ENCODE data around the gene GCSAM. TPM values are rescaled to one million over a fixed set of nuclear protein-coding genes. Genes with fewer than 3 reads are reported as not detected.

Gene GCSAM
- total RNA-seq, 4 donors from 2014 or later = 0.40 to 5.8 TPM; not detected in 2

DNA sequence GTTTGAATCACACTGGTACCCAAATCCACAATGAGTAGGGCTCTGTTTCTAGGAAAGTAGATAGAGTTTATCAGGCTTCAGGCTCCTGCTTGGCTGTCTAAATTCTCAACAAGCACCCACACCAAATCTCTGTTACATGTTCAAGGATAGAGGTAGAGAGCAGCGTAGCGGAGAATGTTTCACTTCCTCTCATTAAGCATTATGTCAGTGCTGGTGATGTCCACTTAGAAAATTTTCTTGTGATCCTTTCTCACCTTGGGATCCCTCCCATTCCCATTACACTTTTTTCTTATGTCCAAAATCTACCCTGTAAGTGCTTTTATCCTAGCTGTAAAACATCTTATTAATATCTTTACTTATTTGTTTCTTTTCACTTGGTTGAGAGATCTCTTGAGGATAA is 34.7 kb upstream of the GCSAM start:
- no peaks in the 10 kb centered on the region for H3K9me3 ChIP-seq
- TF ChIP-seq CTCF (IDR thresholded peaks at IDR 0.05) = no peak
- TF ChIP-seq POLR2A (IDR thresholded peaks at IDR 0.05) = no peak
- no peak overlapping the region for H3K27ac ChIP-seq
- no peaks in the 10 kb centered on the region for H3K4me1 ChIP-seq
- no peak for DNase-seq
- H3K27me3 ChIP-seq = no peaks in the 10 kb centered on the region
- no peaks in the 10 kb centered on the region for H3K36me3 ChIP-seq
- H3K4me3 ChIP-seq = no peak overlapping the region

DNA sequence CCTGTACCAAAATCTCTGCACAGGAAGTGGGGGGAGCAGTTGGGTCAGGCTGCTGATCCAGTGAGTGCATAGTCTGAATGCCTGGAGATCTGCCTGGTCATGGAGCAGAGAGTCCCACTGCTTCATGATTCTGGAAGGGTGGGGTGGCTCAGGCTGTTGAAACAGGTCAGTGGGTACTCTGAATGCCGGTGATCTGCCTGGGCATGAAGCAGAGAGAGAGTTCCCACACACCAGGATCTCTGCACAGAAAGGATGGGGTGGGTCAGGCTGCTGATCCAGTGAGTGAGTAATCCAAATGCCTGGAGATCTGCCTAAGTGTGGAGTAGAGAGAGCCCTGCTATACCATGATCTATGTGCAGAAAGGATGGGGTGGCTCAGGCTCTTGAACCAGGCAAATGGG is 16.1 kb upstream of the GCSAM start:
- no peak overlapping the region for H3K4me3 ChIP-seq

GRCh38 chr3:112143689-112144088 is 10.6 kb upstream of the GCSAM start:
- Histone ChIP-seq H3K9me3 (no peaks in the 10 kb centered on the region), H3K4me1 (no peaks in the 10 kb centered on the region)
- TF ChIP-seq CTCF (IDR thresholded peaks at IDR 0.05) = no peak
- TF ChIP-seq POLR2A (IDR thresholded peaks at IDR 0.05) = no peak

More for the DNA sequence above, 16.1 kb upstream of the GCSAM start:
- no peak for DNase-seq
- H3K27ac ChIP-seq = no peak overlapping the region
- no peaks in the 10 kb centered on the region for H3K27me3 ChIP-seq
- TF ChIP-seq CTCF (IDR thresholded peaks at IDR 0.05) = no peak
- no peak for TF ChIP-seq POLR2A (IDR thresholded peaks at IDR 0.05)
- peaks cover 0 to 6% (median 0%) of the 10 kb centered on the region in 4 donors for H3K9me3 ChIP-seq
- no peaks in the 10 kb centered on the region for H3K36me3 ChIP-seq
- no peaks in the 10 kb centered on the region for H3K4me1 ChIP-seq

GRCh38 chr3:112143251-112143650 is 10.2 kb upstream of the GCSAM start:
- no peaks in the 10 kb centered on the region for H3K27me3 ChIP-seq
- H3K27ac ChIP-seq = no peak overlapping the region
- H3K4me1 ChIP-seq = no peaks in the 10 kb centered on the region
- no peak overlapping the region for H3K4me3 ChIP-seq
- H3K9me3 ChIP-seq = no peaks in the 10 kb centered on the region
- no peak for DNase-seq
- TF ChIP-seq CTCF (IDR thresholded peaks at IDR 0.05) (no peak), POLR2A (IDR thresholded peaks at IDR 0.05) (no peak)
- no peaks in the 10 kb centered on the region for H3K36me3 ChIP-seq

More at GRCh38 chr3:112143689-112144088, 10.6 kb upstream of the GCSAM start:
- Histone ChIP-seq H3K27ac (no peak overlapping the region), H3K4me3 (no peak overlapping the region), H3K36me3 (no peaks in the 10 kb centered on the region), H3K27me3 (no peaks in the 10 kb centered on the region)
- no peak for DNase-seq

GRCh38 chr3:112141293-112141692 is 8.2 kb upstream of the GCSAM start:
- H3K4me3 ChIP-seq = no peak overlapping the region
- no peaks in the 10 kb centered on the region for H3K27me3 ChIP-seq
- H3K36me3 ChIP-seq = no peaks in the 10 kb centered on the region
- H3K27ac ChIP-seq = no peak overlapping the region
- TF ChIP-seq POLR2A (IDR thresholded peaks at IDR 0.05) = no peak
- H3K4me1 ChIP-seq = no peaks in the 10 kb centered on the region
- H3K9me3 ChIP-seq = no peaks in the 10 kb centered on the region
- no peak for DNase-seq

DNA sequence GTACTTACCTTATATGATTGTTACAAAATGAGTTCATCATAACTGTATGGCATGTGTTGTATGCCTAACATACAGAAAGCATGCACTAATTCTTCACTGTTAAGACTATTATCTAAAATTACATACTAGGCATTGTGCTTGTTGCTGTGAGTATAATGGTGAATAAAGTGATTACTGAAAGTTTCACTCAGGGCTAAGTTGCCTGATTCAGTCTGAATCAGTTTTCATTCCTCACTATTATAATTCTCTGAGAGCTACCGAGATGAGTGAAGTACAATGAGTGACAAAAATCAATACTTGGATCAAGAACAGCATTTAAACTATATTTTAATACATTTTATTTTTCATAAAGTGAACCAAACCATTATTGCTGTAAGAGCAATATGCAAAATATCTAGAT is 7.5 kb upstream of the GCSAM start:
- TF ChIP-seq POLR2A (IDR thresholded peaks at IDR 0.05) (no peak), CTCF (IDR thresholded peaks at IDR 0.05) (no peak)
- Histone ChIP-seq H3K9me3 (no peaks in the 10 kb centered on the region), H3K27ac (no peak overlapping the region), H3K27me3 (no peaks in the 10 kb centered on the region), H3K36me3 (no peaks in the 10 kb centered on the region), H3K4me3 (no peak overlapping the region), H3K4me1 (no peaks in the 10 kb centered on the region)
- no peak for DNase-seq
